HG03135 (cell line): ENCODE results near the gene TPPP.
"Not testable (repeated sequence)": the region's sequence is repeated elsewhere in the genome, so short reads cannot be mapped to it uniquely, and the experiment has no call there.

ENCODE experiments used
- ATAC-seq: cut with Tn5 transposase; IDR thresholded peaks from one replicate; pipeline ENCODE4 v1.9.1; 2021; ENCODE audit warnings: mild to moderate bottlenecking, moderate library complexity; ENCODE audit not compliant: unreplicated experiment

Gene TPPP

GRCh38 chr5:679166-679895, 13.8 kb downstream of the TPPP start:
- not testable (repeated sequence) for ATAC-seq

- ATAC-seq: not testable (repeated sequence)
These were observed 14.6 kb downstream of the TPPP start for GRCh38 chr5:678521-678920.

DNA sequence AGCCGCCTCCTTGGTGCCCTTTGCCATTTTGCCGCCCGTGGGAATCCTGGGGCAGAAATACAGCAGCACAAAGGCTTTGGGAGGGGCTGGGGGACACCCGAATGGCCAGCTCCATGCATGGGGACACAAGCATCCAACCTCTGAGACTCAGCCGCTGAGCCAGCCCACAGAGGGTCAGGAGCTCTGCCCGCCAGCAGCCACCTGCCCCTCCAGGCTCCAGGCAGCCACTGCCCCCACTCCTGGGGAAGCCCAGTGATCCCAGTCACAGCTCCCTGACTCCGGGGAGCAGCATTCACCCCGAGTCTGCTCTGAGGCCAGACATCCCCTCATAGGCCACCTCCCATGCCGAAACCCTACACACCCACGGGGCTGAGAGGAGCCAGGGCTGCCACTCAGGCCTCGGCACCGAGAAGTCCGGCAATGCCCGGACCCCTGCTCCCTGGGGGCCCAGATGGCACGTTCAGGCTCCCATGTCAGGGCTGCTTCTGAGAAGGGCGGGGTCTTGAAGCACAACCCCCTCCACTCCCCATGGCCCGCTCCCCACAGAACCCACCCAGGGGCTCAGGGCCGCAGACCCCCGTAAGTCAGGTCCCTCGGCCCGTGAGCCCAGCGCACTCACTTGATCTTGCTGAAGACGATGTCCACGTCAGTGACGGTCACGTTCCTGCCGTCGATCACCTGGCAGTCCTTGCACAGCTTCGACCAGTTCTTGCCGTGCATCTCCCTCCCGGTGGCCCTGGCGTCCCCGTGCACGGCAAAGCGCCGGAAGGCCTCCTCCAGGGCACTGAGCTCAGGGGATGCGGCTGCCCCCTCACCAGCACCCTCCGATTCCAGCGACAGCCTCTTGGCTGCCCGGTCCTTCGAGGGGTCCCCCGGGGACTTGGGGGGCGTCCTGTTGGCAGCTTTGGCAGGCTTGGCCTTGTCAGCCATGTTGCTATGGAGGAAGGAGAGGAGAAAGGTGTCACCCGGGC, 15.7 kb downstream of the TPPP start:
- ATAC-seq: no peak

DNA sequence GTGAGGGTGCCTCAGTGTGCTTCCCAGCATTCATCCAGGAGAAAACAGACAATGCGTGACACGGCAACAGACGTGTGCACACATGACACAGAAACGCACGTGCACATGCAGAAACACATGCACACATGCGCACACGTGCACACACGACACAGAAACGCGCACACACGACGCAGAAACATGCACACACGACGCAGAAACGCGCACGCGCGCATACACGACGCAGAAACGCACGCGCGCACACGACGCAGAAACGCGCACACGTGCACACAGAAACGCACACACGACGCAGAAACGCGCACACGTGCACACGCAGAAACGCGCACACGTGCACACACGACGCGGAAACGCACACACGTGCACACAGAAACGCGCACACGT, 16.5 kb downstream of the TPPP start:
- ATAC-seq: no peak

GRCh38 chr5:675871-676698, 17.1 kb downstream of the TPPP start:
- no peak for ATAC-seq

DNA sequence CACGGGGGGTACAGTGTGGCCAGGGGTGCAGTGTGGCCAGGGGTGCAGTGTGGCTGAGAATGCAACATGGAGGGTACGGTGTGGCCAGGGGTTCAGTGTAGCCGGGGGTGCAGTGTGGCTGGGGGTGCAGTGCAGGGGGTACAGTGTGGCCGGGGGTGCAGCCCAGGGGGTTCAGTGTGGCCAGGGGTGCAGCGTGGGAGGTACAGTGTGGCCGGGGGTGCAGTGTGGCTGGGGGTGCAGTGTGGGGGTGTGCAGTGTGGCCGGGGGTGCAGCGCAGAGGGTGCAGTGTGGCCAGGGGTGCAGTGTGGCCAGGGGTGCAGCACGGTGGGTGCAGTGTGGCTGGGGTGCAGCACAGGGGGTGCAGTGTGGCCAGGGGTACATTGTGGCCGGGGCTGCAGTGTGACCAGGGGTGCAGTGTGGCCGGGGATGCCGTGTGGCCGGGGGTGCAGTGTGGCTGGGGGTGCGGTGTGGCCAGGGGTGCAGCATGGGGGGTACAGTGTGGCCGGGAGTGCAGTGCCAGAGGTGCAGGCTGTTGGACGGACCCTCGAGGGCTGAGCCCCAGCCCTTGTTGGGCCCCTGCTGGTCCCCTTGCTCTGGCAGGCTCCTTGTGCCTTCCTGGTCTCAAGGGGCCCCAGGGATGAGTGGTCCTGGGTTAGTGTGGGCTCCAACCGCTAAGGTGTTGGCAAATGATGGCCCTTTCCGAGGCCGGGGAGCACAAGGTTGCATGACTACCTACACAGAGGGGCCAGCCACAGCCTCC, 17.9 kb downstream of the TPPP start:
- no peak for ATAC-seq

- no peak for ATAC-seq
These were observed 18.5 kb downstream of the TPPP start for GRCh38 chr5:674630-675011.

- no peak for ATAC-seq
These were observed 19.1 kb downstream of the TPPP start for GRCh38 chr5:673831-674629.

- no peak for ATAC-seq
These were observed 19.9 kb downstream of the TPPP start for GRCh38 chr5:673161-673830.

DNA sequence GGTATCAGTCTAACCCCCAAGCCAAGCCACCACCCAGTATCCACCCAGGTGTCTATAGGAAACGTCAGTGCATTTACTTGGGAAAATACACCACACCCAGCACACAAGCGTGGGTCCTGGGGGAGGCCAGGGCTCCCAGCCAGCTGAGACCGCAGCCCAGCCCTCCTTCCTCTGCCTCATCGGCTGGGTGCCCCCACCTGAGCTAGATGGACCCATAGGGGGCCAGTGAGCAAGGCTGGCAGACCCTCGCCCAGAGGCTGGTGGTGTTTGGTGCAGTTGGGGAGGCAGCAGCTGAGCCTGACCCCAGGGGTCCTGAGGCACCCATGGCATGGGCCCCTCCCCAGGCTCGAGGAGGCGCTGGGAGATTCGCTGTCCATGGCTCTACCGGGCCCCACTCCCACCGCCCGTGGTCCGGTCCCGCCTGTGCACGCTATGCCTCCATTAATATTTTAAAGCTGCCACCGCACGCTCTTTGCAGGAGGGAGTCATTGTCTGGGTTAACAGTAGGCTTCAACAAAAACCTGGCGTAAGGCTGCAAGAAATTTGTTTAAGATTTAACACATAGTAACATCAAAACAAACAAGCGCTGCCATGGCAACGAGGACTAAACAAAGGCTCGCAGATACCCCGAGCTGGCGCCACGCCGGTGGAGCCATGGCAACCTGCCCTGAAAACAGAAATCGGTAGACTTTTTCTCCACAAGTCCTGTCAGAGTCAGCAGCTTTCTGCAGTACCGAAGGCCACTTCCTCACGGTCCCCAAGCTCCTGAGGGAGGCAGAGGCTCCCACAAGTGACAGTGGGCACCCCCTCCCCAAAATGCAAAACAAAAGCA, 20.6 kb downstream of the TPPP start:
- ATAC-seq: no peak

GRCh38 chr5:671459-672328, 21.5 kb downstream of the TPPP start:
- ATAC-seq: no peak

GRCh38 chr5:670396-671270, 22.5 kb downstream of the TPPP start:
- ATAC-seq: no peak

DNA sequence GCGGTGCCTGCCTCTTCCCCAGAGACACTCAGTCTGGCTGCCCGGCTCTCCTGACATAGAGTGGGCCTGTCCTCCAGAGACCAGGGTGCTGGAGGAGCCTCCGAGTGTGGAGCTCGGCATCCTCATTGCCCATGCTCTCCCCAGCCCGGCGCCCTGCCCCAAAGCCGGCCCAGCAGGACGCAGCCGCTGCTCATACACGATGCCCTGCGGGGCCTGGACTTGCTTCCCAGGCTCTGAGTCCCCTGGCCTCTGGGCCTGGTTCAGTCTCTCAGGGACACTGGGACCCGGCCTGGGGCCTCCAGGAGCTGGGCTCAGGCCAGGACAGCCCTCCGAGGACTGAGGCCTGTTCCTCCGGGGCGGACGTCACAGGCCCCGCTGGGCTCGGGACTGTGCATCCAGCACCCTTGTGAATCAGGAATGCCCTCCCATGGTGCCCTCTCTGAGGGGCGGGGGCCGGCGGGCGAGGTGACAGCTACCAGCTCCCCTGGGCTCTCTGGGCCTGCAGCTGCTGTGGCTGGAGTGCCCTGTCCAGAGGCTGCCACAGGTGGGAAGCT, 23.2 kb downstream of the TPPP start:
- no peak for ATAC-seq

DNA sequence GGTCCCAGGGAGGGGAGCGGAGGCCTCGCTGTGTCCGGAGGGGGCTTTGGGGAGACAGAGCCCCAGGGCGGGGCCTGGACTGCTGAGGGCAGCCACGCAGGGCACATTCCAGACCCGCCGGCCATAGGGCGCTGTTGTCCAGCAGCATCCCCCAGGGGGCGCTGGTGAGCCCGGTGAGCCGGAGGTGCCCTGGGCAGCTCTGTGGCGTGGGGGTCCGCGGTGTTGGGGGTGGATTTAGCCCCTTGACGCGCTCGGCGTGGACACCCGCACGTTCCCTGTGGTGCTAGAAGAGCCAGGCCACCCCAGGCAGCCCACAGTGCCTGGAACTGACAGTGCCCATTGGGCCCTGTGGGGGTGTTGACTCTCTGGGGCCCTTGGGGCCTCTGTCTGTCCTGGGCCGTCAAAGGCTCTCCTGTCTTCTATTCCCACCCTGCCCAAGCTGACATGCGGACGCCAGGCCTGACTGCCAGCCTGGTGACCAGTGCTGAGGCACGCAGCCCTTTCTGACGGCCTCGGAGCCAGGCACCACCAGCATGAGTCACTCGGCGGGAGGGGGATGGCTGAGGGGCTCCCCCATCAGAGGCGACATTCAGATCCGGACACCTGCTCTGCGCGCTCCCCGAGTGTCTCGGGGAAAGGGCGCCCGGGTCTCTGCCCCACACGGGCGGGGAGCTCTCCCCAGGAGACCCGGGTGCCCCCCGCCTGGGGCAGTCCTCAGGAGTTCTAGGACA, 23.9 kb downstream of the TPPP start:
- no peak for ATAC-seq

- ATAC-seq: no peak
These were observed 24.7 kb downstream of the TPPP start for GRCh38 chr5:668283-668995.
